ENCODE data around the gene TBPL1. TPM values are rescaled to one million over a fixed set of nuclear protein-coding genes. Genes with fewer than 3 reads are reported as not detected.

TBPL1 gene
- 1 to 10 TPM; 4.5 to 8.0 (median 6.0) TPM for total RNA-seq

- TF ChIP-seq CTCF (IDR thresholded peaks at IDR 0.05; ENCODE audit: low read depth) = no peak
Observed at GRCh38 chr6:133952815-133953633, at the start of gene TBPL1. TSS of gene TBPL1 (plus strand) at chr6:133953224. CDS start at chr6:133980126, 26,902 bp downstream.

- no peak for TF ChIP-seq CTCF (IDR thresholded peaks at IDR 0.05; ENCODE audit: low read depth)
Observed at GRCh38 chr6:133903855-133904254, 49.2 kb upstream of the TBPL1 start.

GRCh38 chr6:133906050-133906449, 47.0 kb upstream of the TBPL1 start:
- TF ChIP-seq CTCF (IDR thresholded peaks at IDR 0.05; ENCODE audit: low read depth) = no peak

DNA sequence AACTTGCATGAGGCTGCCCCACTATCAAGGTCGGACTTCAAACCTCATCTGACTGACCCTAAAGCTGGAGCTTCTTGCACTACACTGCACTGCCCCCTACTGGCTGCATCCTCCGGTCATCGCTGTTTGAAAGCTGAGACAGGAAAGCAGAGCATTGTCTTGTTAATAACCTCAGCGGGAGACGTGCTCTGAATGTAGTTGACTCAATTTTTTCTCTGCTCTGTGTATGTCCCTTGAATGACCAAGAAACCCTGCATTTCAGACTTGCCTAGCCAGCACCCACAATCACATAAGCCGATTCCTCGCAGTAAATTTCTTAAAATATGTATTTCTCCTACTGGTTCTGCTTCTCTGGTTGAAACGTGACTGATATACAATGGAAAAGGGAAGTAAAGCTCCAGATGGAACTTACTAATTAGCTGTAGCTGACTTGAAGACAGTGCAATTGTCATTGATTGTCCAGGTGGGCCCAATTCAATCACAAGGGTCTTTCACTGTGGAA, 36.3 kb upstream of the TBPL1 start:
- TF ChIP-seq CTCF (IDR thresholded peaks at IDR 0.05; ENCODE audit: low read depth) = no peak

- TF ChIP-seq CTCF (IDR thresholded peaks at IDR 0.05; ENCODE audit: low read depth) = no peak
Observed at GRCh38 chr6:133917781-133918180, 35.2 kb upstream of the TBPL1 start.

GRCh38 chr6:133918208-133918930, 34.7 kb upstream of the TBPL1 start:
- no peak for TF ChIP-seq CTCF (IDR thresholded peaks at IDR 0.05; ENCODE audit: low read depth)

GRCh38 chr6:133919362-133919761, 33.7 kb upstream of the TBPL1 start:
- no peak for TF ChIP-seq CTCF (IDR thresholded peaks at IDR 0.05; ENCODE audit: low read depth)
